Activated CD8-positive, alpha-beta memory T cell treated with anti-CD3 and anti-CD28 coated beads, Interleukin-2, amount 50 U/mL, for 1 hour (primary cell): ENCODE results near the gene AMBRA1.

Source experiments
- DNase-seq: peaks from one replicate; pipeline ENCODE4 v3.0.0-alpha.2; 2020; ENCODE audit errors: extremely low read depth

AMBRA1 gene

GRCh38 chr11:46444305-46444704, 149.5 kb downstream of the AMBRA1 start:
- DNase-seq, result no peak

- DNase-seq, result no peak
Measured at GRCh38 chr11:46438211-46438610, 155.6 kb downstream of the AMBRA1 start.

- DNase-seq, result no peak
Measured at GRCh38 chr11:46437122-46437689, 156.6 kb downstream of the AMBRA1 start.

- DNase-seq, result no peak
Measured at GRCh38 chr11:46436113-46436512, 157.7 kb downstream of the AMBRA1 start.

GRCh38 chr11:46435679-46436078, 158.1 kb downstream of the AMBRA1 start:
- DNase-seq, result no peak

GRCh38 chr11:46431211-46431610, 162.6 kb downstream of the AMBRA1 start:
- no peak for DNase-seq

GRCh38 chr11:46429717-46430116, 164.1 kb downstream of the AMBRA1 start:
- DNase-seq, result no peak

GRCh38 chr11:46427364-46427763, 166.5 kb downstream of the AMBRA1 start:
- no peak for DNase-seq

GRCh38 chr11:46426233-46426991, 167.4 kb downstream of the AMBRA1 start:
- no peak for DNase-seq

GRCh38 chr11:46422588-46422987, 171.2 kb downstream of the AMBRA1 start:
- no peak for DNase-seq

GRCh38 chr11:46421257-46421880, 172.5 kb downstream of the AMBRA1 start:
- DNase-seq, result no peak

GRCh38 chr11:46420513-46420912, 173.3 kb downstream of the AMBRA1 start:
- DNase-seq, result no peak

GRCh38 chr11:46418751-46419150, 175.1 kb downstream of the AMBRA1 start:
- DNase-seq, result no peak

- DNase-seq, result no peak
Measured at GRCh38 chr11:46417711-46418110, 176.1 kb downstream of the AMBRA1 start.

GRCh38 chr11:46414879-46415278, 178.9 kb downstream of the AMBRA1 start:
- DNase-seq, result no peak

- DNase-seq, result no peak
Measured at GRCh38 chr11:46414466-46414796, 179.4 kb downstream of the AMBRA1 start.

GRCh38 chr11:46413760-46414465, 179.9 kb downstream of the AMBRA1 start:
- DNase-seq, result no peak

- DNase-seq, result no peak
Measured at GRCh38 chr11:46410021-46410420, 183.8 kb downstream of the AMBRA1 start.

GRCh38 chr11:46408407-46408986, 185.3 kb downstream of the AMBRA1 start:
- no peak for DNase-seq

GRCh38 chr11:46407635-46408034, 186.2 kb downstream of the AMBRA1 start:
- no peak for DNase-seq

- DNase-seq, result no peak
Measured at GRCh38 chr11:46404476-46405017, 189.3 kb downstream of the AMBRA1 start.
